T1000 (cell line): Measurements from ENCODE around the gene MEX3C.

Source experiments
- DNase-seq: peaks from one replicate; lab custom pipeline; 2025; ENCODE audit warnings: mixed read lengths; lab: John Stamatoyannopoulos, UW

MEX3C gene

GRCh38 chr18:51197661-51198424 lies at the start of gene MEX3C:
TSS of gene MEX3C (minus strand) at chr18:51197681. CDS start at chr18:51197320, 361 bp downstream.
- DNase-seq, result peak; percentile 92

GRCh38 chr18:51241226-51241625 lies 43.7 kb upstream of the MEX3C start:
- DNase-seq, result no peak

- DNase-seq, result peak; percentile 48
These were observed 38.7 kb upstream of the MEX3C start for GRCh38 chr18:51236225-51236624.

- DNase-seq, result peak; percentile 31
These were observed 37.7 kb upstream of the MEX3C start for GRCh38 chr18:51235009-51235789.

- DNase-seq, result no peak
These were observed 36.9 kb upstream of the MEX3C start for GRCh38 chr18:51234117-51235008.

- DNase-seq, result no peak
These were observed 31.8 kb upstream of the MEX3C start for GRCh38 chr18:51229328-51229727.

GRCh38 chr18:51227660-51228059 lies 30.2 kb upstream of the MEX3C start:
- DNase-seq, result no peak

- no peak for DNase-seq
These were observed 29.3 kb upstream of the MEX3C start for GRCh38 chr18:51226587-51227350.

- no peak for DNase-seq
These were observed 28.6 kb upstream of the MEX3C start for GRCh38 chr18:51226068-51226467.

- DNase-seq, result no peak
These were observed 15.1 kb upstream of the MEX3C start for GRCh38 chr18:51212606-51213005.

GRCh38 chr18:51211552-51211951 lies 14.1 kb upstream of the MEX3C start:
- DNase-seq, result no peak

GRCh38 chr18:51196811-51197660 lies 445 bp downstream of the MEX3C start:
- DNase-seq, result no peak

- DNase-seq, result no peak
These were observed 1.2 kb downstream of the MEX3C start for GRCh38 chr18:51196118-51196810.

GRCh38 chr18:51195451-51196117 lies 1.9 kb downstream of the MEX3C start:
- no peak for DNase-seq

GRCh38 chr18:51195086-51195450 lies 2.4 kb downstream of the MEX3C start:
- DNase-seq, result no peak

GRCh38 chr18:51194604-51195003 lies 2.9 kb downstream of the MEX3C start:
- DNase-seq, result no peak

GRCh38 chr18:51193621-51194287 lies 3.7 kb downstream of the MEX3C start:
- DNase-seq, result no peak

- no peak for DNase-seq
These were observed 4.8 kb downstream of the MEX3C start for GRCh38 chr18:51192696-51193095.

- DNase-seq, result no peak
These were observed 5.5 kb downstream of the MEX3C start for GRCh38 chr18:51192026-51192425.
